HG02943 (cell line): ENCODE measurements around the gene LYRM4.

Source experiments
- ATAC-seq: cut with Tn5 transposase; IDR thresholded peaks from one replicate; pipeline ENCODE4 v1.9.1; 2021; ENCODE audit warnings: mild to moderate bottlenecking, low read depth, moderate library complexity; ENCODE audit not compliant: unreplicated experiment

LYRM4 gene

GRCh38 chr6:5105146-5105545 is 155.6 kb downstream of the LYRM4 start:
- ATAC-seq = no peak

GRCh38 chr6:5104667-5105066 is 156.1 kb downstream of the LYRM4 start:
- no peak for ATAC-seq

GRCh38 chr6:5103250-5103649 is 157.5 kb downstream of the LYRM4 start:
- no peak for ATAC-seq

DNA sequence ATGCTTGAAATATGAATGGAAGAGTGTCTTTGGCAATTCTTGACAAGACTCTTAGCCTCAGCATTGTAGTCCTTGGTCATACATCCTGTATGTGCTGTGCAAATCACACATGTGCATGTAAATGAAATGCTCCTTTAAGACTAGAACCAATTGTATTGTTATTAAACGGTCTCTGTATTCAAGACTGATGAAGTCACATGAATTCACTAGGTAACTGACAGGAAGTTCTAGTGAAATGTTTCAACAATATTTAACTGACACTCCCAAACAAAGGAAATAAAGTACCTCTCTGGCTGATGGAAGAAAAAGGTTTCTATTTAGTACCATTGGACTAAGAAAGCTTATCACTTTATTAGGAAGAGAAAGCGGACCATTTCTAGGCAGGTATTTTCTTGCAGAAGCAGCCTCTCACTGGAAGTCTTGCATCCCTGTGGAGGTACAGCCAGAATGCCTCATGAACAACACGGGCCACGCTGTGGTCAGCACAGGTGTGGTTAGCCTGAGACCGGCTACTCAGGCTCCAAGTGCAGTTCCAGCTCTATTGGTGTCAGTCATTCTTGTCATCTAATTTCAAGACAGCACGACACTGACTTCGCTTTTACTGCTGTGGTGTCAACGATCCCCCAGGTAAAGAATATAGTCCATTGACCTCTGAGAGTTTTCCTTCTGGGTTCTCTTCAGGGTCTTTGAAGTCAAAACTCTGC is 158.3 kb downstream of the LYRM4 start:
- no peak for ATAC-seq

DNA sequence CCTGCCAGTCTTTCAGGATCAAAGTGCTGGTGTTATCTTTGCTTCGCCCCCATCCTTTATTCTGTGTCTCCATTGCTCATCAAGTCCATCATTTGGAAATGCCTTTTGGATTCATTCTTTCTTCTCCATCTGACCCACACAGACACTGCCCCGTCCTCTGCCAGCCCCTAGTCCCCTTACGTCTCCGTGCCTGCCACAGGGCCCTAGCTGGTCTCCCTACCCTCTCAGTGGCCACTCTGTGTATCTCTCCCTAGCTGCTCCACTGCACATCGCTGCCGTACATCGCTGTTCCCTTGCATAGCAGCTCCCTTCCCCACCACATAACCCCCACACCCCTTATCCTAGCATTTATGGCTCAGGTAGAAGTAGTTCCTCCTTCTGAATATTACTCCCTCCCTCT is 159.9 kb downstream of the LYRM4 start:
- ATAC-seq = no peak

DNA sequence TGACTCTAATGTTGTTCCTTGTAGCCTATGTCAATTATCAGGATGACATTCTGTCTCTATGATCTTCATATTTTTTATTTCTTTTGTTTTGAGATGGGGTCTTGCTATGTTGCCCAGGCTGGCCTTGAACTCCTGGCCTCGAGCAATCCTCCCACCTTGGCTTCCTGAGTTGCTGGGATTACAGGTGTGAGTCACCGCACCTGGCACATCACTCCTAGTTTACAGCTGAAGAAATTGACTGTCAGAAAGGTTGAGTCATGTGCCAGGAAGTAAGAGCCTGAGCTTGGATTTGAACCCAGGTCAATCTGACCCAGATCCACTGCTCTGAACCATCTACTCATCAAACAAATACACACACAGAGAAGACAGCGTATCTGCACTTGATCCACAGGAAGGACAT is 161.2 kb downstream of the LYRM4 start:
- ATAC-seq = no peak

DNA sequence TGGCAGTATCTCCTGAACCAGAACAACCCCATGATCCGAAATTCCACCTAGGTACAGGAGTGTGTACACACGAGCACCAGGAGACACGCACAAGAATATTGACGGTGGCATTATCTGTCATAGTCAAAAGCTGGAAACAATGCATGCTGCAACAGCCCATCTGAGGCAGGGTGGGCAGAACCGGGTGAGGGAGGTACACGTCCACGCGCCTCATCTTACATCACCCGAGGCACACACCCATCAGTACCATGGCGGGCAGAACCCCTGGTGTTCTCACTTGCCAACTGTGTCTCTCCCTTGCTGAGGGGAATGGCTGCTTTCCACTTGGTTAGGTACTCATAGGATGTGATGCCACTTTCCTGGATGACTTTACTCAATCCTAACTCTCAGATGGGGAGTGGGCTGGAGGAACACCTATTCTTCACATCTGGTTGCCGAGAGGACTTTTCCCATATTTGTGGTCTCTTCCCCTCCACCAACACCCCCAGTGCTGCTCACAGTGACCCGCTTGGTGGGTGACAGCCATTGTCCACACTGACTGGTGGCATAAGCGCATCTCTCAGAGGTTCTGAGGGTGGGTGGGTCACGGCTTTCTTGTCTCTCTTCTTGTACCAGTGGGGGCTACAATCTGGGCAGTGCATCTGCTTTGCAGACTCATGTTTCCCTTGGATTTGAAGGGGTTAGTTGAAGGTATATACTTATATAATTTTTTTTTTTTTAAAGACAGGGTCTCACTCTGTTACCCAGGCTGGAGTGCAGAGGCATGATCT is 162.1 kb downstream of the LYRM4 start:
- ATAC-seq = no peak

DNA sequence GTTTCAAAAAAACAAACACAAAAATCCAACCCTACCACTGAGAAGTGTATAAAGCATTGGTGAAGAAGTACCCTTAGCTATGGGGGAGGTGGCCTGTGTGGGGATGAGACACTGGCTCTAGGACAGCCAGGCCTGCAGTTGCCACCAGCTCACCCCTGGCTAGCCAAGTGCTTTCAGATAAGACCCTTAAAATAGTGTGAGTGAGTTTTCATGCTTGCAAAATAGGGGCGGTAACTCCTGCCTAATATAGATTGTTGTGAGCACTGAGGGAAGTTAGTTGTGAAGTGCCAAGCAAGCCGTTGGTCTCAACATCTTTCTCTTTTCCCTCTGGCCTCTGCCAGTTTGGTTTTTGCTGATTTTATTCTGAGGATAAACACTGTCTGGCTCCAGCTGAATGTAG is 164.3 kb downstream of the LYRM4 start:
- no peak for ATAC-seq

- ATAC-seq = no peak
These were observed 165.5 kb downstream of the LYRM4 start for GRCh38 chr6:5095236-5095635.

DNA sequence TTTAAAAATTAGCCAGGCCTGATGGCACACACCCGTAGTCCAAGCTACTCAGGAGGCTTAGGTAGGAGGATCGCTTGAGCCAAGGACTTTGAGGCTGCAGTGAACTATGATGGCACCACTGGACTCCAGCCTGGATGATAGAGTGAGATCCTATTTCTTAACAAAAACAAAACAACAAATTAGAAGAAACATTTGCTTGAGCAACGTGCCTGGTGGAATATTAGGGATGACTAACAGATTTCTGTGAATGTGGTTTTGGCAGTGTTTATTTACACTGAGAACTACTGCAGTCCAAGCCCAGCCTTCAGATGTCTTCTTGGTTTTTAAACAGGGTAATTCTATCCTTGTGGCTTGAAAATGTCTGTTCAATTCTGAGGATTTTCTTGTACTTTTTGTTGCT is 166.4 kb downstream of the LYRM4 start:
- ATAC-seq = no peak

- no peak for ATAC-seq
These were observed 167.3 kb downstream of the LYRM4 start for GRCh38 chr6:5093231-5094015.

- ATAC-seq = no peak
These were observed 169.3 kb downstream of the LYRM4 start for GRCh38 chr6:5091210-5092069.

GRCh38 chr6:5090603-5091002 is 170.1 kb downstream of the LYRM4 start:
- no peak for ATAC-seq

GRCh38 chr6:5089481-5090438 is 171.0 kb downstream of the LYRM4 start:
- ATAC-seq = no peak

DNA sequence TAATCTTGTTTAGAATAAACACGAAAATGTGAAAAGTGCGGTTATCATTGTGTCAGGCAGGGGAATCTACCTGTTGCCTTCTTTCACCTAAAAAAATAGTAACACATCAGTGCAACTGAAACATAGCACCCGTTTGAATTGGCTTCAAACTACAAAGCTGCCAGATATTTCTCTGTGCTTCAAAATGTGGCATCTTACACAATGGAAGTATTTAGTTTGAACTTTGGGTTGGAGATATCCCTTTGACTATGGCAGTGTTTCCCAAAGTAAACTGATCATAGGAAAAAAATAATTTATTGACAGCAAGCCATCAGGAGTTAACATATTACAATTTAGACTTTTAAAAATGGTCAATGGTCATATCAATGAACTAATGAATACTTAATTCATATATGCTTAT is 172.0 kb downstream of the LYRM4 start:
- no peak for ATAC-seq

DNA sequence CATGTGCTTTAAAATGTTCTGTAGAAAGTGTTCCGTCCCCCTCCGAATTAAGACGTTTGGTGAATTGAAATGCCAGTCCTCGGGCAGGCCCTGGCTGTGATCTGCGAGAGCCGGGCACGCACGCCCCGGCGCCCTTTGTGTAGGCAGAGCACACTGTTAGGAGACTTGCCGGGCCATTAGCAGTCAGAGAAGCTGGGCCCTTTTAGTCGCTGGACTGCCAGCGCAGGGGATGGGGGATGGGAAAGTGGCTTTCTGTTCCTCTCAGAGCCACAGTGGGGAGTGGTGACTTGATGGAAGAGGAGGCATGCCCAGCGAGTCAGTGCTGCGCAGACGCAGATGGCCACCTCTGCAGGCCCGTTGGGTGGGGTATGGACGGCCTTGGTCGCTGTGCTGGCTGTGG is 173.4 kb downstream of the LYRM4 start:
- no peak for ATAC-seq

DNA sequence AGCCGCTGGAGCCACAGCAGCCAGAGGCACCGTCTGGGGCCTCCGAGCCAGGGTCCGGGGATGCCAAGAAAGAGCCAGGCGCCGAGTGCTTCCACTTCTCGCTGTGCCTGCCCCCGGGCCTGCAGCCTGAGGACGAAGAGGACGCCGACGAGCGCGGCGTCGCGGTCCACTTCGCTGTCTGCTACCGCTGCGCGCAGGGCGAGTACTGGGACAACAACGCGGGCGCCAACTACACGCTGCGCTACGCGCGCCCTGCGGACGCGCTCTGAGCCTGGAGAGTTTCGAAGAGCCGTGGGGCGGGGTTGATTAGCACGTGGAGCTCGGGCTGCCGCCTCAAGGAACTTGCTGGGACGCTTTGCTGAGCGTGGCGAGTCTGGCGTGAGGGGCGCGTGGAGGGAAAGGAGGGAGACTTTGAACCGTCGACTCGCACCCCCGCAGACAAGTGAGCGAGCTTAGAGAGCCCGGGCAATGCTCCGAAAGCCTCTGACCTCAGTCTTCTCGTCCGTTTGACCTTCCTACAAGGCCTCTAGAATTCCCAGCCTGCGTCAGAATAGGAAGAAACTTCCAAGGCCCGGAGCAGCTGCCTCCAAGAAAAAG is 174.4 kb downstream of the LYRM4 start:
- ATAC-seq = no peak

GRCh38 chr6:5085648-5086293 is 175.0 kb downstream of the LYRM4 start:
- ATAC-seq = no peak
